ENCODE results near the gene PIP5K1B. TPM values are rescaled to one million over a fixed set of nuclear protein-coding genes. Genes with fewer than 3 reads are reported as not detected.

The PIP5K1B gene
- polyA plus RNA-seq, 1 donor (not counting 4 experiments of a cell fraction or from before 2014, with no cell fraction given), result not detected

DNA sequence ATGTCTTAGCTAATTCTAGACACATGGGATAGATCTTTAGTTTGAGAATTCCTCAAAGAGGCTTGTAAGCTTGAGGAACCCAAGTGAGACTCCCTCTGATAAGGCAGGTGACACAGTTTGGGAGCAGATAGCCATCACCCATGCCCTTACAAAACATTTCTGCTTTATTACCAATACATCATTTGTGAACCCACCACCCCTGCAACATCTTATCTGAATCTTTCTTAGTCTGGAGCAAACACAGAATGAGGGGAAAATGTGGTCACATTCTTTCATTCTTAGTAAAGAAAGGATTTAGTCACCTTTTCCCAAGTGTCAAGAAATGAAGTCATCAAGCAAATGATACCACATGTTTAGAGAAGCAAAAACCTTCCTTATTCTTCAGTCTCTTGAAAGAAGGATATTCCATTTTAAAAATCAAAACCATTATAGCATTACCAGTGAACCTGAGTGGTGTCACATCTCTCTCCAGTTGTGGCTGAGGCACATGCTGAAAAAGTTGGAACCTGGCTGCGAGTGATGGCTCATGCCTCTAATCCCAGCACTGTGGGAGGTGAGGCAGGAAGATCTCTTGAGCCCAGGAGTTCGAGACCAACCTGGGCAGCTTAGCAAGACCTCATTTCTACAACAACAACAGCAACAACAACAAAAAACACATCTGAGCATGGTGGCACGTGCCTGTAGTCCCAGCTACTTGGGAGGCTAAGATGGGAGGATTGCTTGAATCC lies 243.0 kb downstream of the PIP5K1B start:
- FAIRE-seq, result no peak
- H3K9me3 ChIP-seq (ENCODE audit: control insufficient read depth, low read depth, low read length), result no peaks in the 10 kb centered on the region
- no peak overlapping the region for H3K4me2 ChIP-seq (ENCODE audit: control insufficient read depth, extremely low read depth, insufficient read depth, low read depth, low read length)
- TF ChIP-seq, protein P1, sequence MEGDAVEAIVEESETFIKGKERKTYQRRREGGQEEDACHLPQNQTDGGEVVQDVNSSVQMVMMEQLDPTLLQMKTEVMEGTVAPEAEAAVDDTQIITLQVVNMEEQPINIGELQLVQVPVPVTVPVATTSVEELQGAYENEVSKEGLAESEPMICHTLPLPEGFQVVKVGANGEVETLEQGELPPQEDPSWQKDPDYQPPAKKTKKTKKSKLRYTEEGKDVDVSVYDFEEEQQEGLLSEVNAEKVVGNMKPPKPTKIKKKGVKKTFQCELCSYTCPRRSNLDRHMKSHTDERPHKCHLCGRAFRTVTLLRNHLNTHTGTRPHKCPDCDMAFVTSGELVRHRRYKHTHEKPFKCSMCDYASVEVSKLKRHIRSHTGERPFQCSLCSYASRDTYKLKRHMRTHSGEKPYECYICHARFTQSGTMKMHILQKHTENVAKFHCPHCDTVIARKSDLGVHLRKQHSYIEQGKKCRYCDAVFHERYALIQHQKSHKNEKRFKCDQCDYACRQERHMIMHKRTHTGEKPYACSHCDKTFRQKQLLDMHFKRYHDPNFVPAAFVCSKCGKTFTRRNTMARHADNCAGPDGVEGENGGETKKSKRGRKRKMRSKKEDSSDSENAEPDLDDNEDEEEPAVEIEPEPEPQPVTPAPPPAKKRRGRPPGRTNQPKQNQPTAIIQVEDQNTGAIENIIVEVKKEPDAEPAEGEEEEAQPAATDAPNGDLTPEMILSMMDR (optimal IDR thresholded peaks at IDR 0.05 in 1 of 3, IDR thresholded peaks at IDR 0.05 in 1 of 3, conservative IDR thresholded peaks at IDR 0.05 in 1 of 3; ENCODE audit: extremely low read depth in 1 of 3, insufficient read depth in 2 of 3, low read length in 3 of 3), result no peak
- no peaks in the 10 kb centered on the region for H4K20me1 ChIP-seq (ENCODE audit: control insufficient read depth, extremely low read depth, insufficient read depth, low read length)
- no peaks in the 10 kb centered on the region for H3K79me2 ChIP-seq (ENCODE audit: control insufficient read depth, insufficient read depth, low read length)
- H3K36me3 ChIP-seq (ENCODE audit: control insufficient read depth in 2 of 2, extremely low read depth in 1 of 2, insufficient read depth in 2 of 2, low read length in 2 of 2), result no peaks in the 10 kb centered on the region
- H3K4me3 ChIP-seq (ENCODE audit: control insufficient read depth in 2 of 3, extremely low read depth in 1 of 3, insufficient read depth in 2 of 3, low read depth in 1 of 3, low read length in 3 of 3), result no peak overlapping the region
- dilution Hi-C loops (cut with MboI; ENCODE audit: extremely low pct_ligation_motif_present, low sequenced_read_pairs), result no loop called here
- peaks cover 6% of the 10 kb centered on the region for H3K4me1 ChIP-seq (ENCODE audit: control insufficient read depth, extremely low read depth, insufficient read depth, low read length)
- no peaks in the 10 kb centered on the region for H3K9me1 ChIP-seq (ENCODE audit: control insufficient read depth, extremely low read depth, insufficient read depth, low read length)
- H3K27ac ChIP-seq (ENCODE audit: control insufficient read depth, insufficient read depth, low read length), result no peak overlapping the region
- no peak overlapping the region for H2AFZ ChIP-seq (ENCODE audit: control insufficient read depth, low read length)
- H3K9ac ChIP-seq (ENCODE audit: control insufficient read depth, extremely low read depth, insufficient read depth, low read length), result no peak overlapping the region
- no peak for DNase-seq (ENCODE audit: low read depth, low spot score)
- H3K27me3 ChIP-seq (ENCODE audit: control insufficient read depth, extremely low read depth, insufficient read depth, low read length), result no peaks in the 10 kb centered on the region

DNA sequence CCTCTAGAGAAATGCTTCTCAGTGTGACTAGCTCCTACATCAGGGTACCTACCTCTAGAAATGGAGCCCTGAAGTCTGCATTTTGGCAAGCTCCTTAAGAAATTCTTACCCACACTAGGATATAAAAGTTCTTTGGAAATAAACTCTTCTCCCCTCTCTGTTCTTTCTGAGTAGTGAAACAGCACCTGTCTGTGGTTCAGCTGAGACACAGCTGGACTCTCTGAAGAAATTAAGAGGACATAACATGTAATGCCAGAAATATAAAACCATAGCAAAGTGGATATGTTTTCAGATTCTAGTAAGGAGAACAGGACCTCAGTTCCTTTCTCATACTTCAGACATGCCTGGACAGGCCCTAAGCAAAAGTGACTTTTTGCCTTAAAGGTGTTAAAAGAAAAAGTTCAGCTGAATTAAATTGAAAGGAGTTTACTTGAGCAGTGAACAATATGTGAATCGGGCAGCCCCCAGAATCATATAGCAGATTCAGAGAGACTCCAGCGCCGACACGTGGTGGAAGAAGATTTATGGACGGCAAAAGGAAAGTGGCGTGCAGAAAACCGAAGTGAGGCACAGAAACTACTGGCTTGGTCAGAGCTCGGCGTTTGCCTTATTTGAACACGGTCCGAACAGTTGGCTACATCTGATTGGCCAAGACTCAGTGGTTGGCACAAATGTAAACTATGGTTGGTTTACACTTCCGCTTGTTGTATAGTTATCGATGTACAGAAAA lies 244.4 kb downstream of the PIP5K1B start:
- no peak overlapping the region for H2AFZ ChIP-seq (ENCODE audit: control insufficient read depth, low read length)

More for the DNA sequence above, 244.4 kb downstream of the PIP5K1B start:
- H3K4me1 ChIP-seq (ENCODE audit: control insufficient read depth, extremely low read depth, insufficient read depth, low read length), result peaks cover 6% of the 10 kb centered on the region
- H3K4me3 ChIP-seq (ENCODE audit: control insufficient read depth in 2 of 3, extremely low read depth in 1 of 3, insufficient read depth in 2 of 3, low read depth in 1 of 3, low read length in 3 of 3), result no peak overlapping the region
- no peaks in the 10 kb centered on the region for H3K79me2 ChIP-seq (ENCODE audit: control insufficient read depth, insufficient read depth, low read length)
- H3K36me3 ChIP-seq (ENCODE audit: control insufficient read depth in 2 of 2, extremely low read depth in 1 of 2, insufficient read depth in 2 of 2, low read length in 2 of 2), result no peaks in the 10 kb centered on the region
- no peak overlapping the region for H3K9ac ChIP-seq (ENCODE audit: control insufficient read depth, extremely low read depth, insufficient read depth, low read length)
- H3K9me1 ChIP-seq (ENCODE audit: control insufficient read depth, extremely low read depth, insufficient read depth, low read length), result no peaks in the 10 kb centered on the region
- DNase-seq (ENCODE audit: low read depth, low spot score) (no peak), FAIRE-seq (peak; percentile 36)
- dilution Hi-C loops (cut with MboI; ENCODE audit: extremely low pct_ligation_motif_present, low sequenced_read_pairs), result no loop called here
- no peaks in the 10 kb centered on the region for H3K27me3 ChIP-seq (ENCODE audit: control insufficient read depth, extremely low read depth, insufficient read depth, low read length)
- TF ChIP-seq, protein P1 (optimal IDR thresholded peaks at IDR 0.05 in 1 of 3, IDR thresholded peaks at IDR 0.05 in 1 of 3, conservative IDR thresholded peaks at IDR 0.05 in 1 of 3; ENCODE audit: extremely low read depth in 1 of 3, insufficient read depth in 2 of 3, low read length in 3 of 3), result no peak
- TF ChIP-seq EZH2 (IDR thresholded peaks at IDR 0.05; ENCODE audit: low read length), result no peak
- H3K27ac ChIP-seq (ENCODE audit: control insufficient read depth, insufficient read depth, low read length), result no peak overlapping the region
- H4K20me1 ChIP-seq (ENCODE audit: control insufficient read depth, extremely low read depth, insufficient read depth, low read length), result no peaks in the 10 kb centered on the region
- H3K9me3 ChIP-seq (ENCODE audit: control insufficient read depth, low read depth, low read length), result no peaks in the 10 kb centered on the region
- no peak overlapping the region for H3K4me2 ChIP-seq (ENCODE audit: control insufficient read depth, extremely low read depth, insufficient read depth, low read depth, low read length)
